ENCODE results near the gene BMP6.

The BMP6 gene

GRCh38 chr6:7731294-7731693, 5.4 kb downstream of the BMP6 start:
- peaks cover 37% of the 10 kb centered on the region for H3K4me1 ChIP-seq (ENCODE audit: control insufficient read depth, insufficient read depth, low read length)
- H3K36me3 ChIP-seq (ENCODE audit: insufficient read depth, low read length) = no peaks in the 10 kb centered on the region
- no peaks in the 10 kb centered on the region for H3K9me3 ChIP-seq (replicated peaks; ENCODE audit: low read length)
- no peak overlapping the region for H3K4me3 ChIP-seq (ENCODE audit: low read length)
- peaks cover 24% of the 10 kb centered on the region for H3K27me3 ChIP-seq (ENCODE audit: control insufficient read depth, insufficient read depth, low read length)
- no peak overlapping the region for H3K9ac ChIP-seq (ENCODE audit: low read depth, low read length)
- peak overlapping the region; percentile 45 for H3K4me2 ChIP-seq (ENCODE audit: low read length)

GRCh38 chr6:7732228-7732627, 6.3 kb downstream of the BMP6 start:
- Histone ChIP-seq H3K9ac (ENCODE audit: low read depth, low read length) (no peak overlapping the region), H3K36me3 (ENCODE audit: insufficient read depth, low read length) (no peaks in the 10 kb centered on the region), H3K27me3 (ENCODE audit: control insufficient read depth, insufficient read depth, low read length) (peaks cover 17% of the 10 kb centered on the region), H3K4me2 (ENCODE audit: low read length) (no peak overlapping the region), H3K9me3 (replicated peaks; ENCODE audit: low read length) (no peaks in the 10 kb centered on the region), H3K4me3 (ENCODE audit: low read length) (no peak overlapping the region), H3K4me1 (ENCODE audit: control insufficient read depth, insufficient read depth, low read length) (peaks cover 28% of the 10 kb centered on the region)

GRCh38 chr6:7734707-7735383, 8.9 kb downstream of the BMP6 start:
- H3K4me3 ChIP-seq (ENCODE audit: low read length) = no peak overlapping the region
- H3K4me1 ChIP-seq (ENCODE audit: control insufficient read depth, insufficient read depth, low read length) = peaks cover 13% of the 10 kb centered on the region
- peaks cover 17% of the 10 kb centered on the region for H3K27me3 ChIP-seq (ENCODE audit: control insufficient read depth, insufficient read depth, low read length)
- H3K9ac ChIP-seq (ENCODE audit: low read depth, low read length) = no peak overlapping the region
- H3K4me2 ChIP-seq (ENCODE audit: low read length) = no peak overlapping the region
- H3K36me3 ChIP-seq (ENCODE audit: insufficient read depth, low read length) = no peaks in the 10 kb centered on the region
- H3K9me3 ChIP-seq (replicated peaks; ENCODE audit: low read length) = no peaks in the 10 kb centered on the region

- H3K4me1 ChIP-seq (ENCODE audit: control insufficient read depth, insufficient read depth, low read length) = no peaks in the 10 kb centered on the region
- no peak overlapping the region for H3K4me3 ChIP-seq (ENCODE audit: low read length)
- H3K9ac ChIP-seq (ENCODE audit: low read depth, low read length) = no peak overlapping the region
- H3K36me3 ChIP-seq (ENCODE audit: insufficient read depth, low read length) = no peaks in the 10 kb centered on the region
- no peak overlapping the region for H3K4me2 ChIP-seq (ENCODE audit: low read length)
- H3K27me3 ChIP-seq (ENCODE audit: control insufficient read depth, insufficient read depth, low read length) = peaks cover 34% of the 10 kb centered on the region
- no peaks in the 10 kb centered on the region for H3K9me3 ChIP-seq (replicated peaks; ENCODE audit: low read length)
These were observed 11.2 kb downstream of the BMP6 start for GRCh38 chr6:7737106-7737505.

GRCh38 chr6:7737867-7738266, 12.0 kb downstream of the BMP6 start:
- H3K4me3 ChIP-seq (ENCODE audit: low read length) = no peak overlapping the region
- H3K9me3 ChIP-seq (replicated peaks; ENCODE audit: low read length) = no peaks in the 10 kb centered on the region
- peaks cover 41% of the 10 kb centered on the region for H3K27me3 ChIP-seq (ENCODE audit: control insufficient read depth, insufficient read depth, low read length)
- H3K9ac ChIP-seq (ENCODE audit: low read depth, low read length) = no peak overlapping the region
- no peak overlapping the region for H3K4me2 ChIP-seq (ENCODE audit: low read length)
- H3K36me3 ChIP-seq (ENCODE audit: insufficient read depth, low read length) = no peaks in the 10 kb centered on the region
- H3K4me1 ChIP-seq (ENCODE audit: control insufficient read depth, insufficient read depth, low read length) = no peaks in the 10 kb centered on the region

- Histone ChIP-seq H3K4me1 (ENCODE audit: control insufficient read depth, insufficient read depth, low read length) (no peaks in the 10 kb centered on the region), H3K27me3 (ENCODE audit: control insufficient read depth, insufficient read depth, low read length) (peaks cover 58% of the 10 kb centered on the region), H3K4me3 (ENCODE audit: low read length) (no peak overlapping the region), H3K9ac (ENCODE audit: low read depth, low read length) (no peak overlapping the region), H3K36me3 (ENCODE audit: insufficient read depth, low read length) (no peaks in the 10 kb centered on the region), H3K4me2 (ENCODE audit: low read length) (no peak overlapping the region), H3K9me3 (replicated peaks; ENCODE audit: low read length) (no peaks in the 10 kb centered on the region)
These were observed 16.4 kb downstream of the BMP6 start for GRCh38 chr6:7742223-7742785.

GRCh38 chr6:7745942-7746341, 20.0 kb downstream of the BMP6 start:
- Histone ChIP-seq H3K36me3 (ENCODE audit: insufficient read depth, low read length) (no peaks in the 10 kb centered on the region), H3K4me1 (ENCODE audit: control insufficient read depth, insufficient read depth, low read length) (no peaks in the 10 kb centered on the region), H3K9ac (ENCODE audit: low read depth, low read length) (no peak overlapping the region), H3K9me3 (replicated peaks; ENCODE audit: low read length) (no peaks in the 10 kb centered on the region), H3K27me3 (ENCODE audit: control insufficient read depth, insufficient read depth, low read length) (peaks cover 48% of the 10 kb centered on the region), H3K4me3 (ENCODE audit: low read length) (no peak overlapping the region), H3K4me2 (ENCODE audit: low read length) (no peak overlapping the region)

- no peaks in the 10 kb centered on the region for H3K9me3 ChIP-seq (replicated peaks; ENCODE audit: low read length)
- H3K4me3 ChIP-seq (ENCODE audit: low read length) = no peak overlapping the region
- peaks cover 44% of the 10 kb centered on the region for H3K27me3 ChIP-seq (ENCODE audit: control insufficient read depth, insufficient read depth, low read length)
These were observed 21.1 kb downstream of the BMP6 start for GRCh38 chr6:7747016-7747415.

GRCh38 chr6:7747433-7747832, 21.5 kb downstream of the BMP6 start:
- Histone ChIP-seq H3K9ac (ENCODE audit: low read depth, low read length) (no peak overlapping the region), H3K4me2 (ENCODE audit: low read length) (no peak overlapping the region), H3K9me3 (replicated peaks; ENCODE audit: low read length) (no peaks in the 10 kb centered on the region), H3K4me1 (ENCODE audit: control insufficient read depth, insufficient read depth, low read length) (no peaks in the 10 kb centered on the region), H3K36me3 (ENCODE audit: insufficient read depth, low read length) (no peaks in the 10 kb centered on the region), H3K27me3 (ENCODE audit: control insufficient read depth, insufficient read depth, low read length) (peaks cover 41% of the 10 kb centered on the region), H3K4me3 (ENCODE audit: low read length) (no peak overlapping the region)

More at GRCh38 chr6:7747016-7747415, 21.1 kb downstream of the BMP6 start:
- H3K4me1 ChIP-seq (ENCODE audit: control insufficient read depth, insufficient read depth, low read length) = no peaks in the 10 kb centered on the region
- H3K36me3 ChIP-seq (ENCODE audit: insufficient read depth, low read length) = no peaks in the 10 kb centered on the region
- no peak overlapping the region for H3K4me2 ChIP-seq (ENCODE audit: low read length)
- no peak overlapping the region for H3K9ac ChIP-seq (ENCODE audit: low read depth, low read length)

GRCh38 chr6:7747901-7748504, 22.1 kb downstream of the BMP6 start:
- H3K9me3 ChIP-seq (replicated peaks; ENCODE audit: low read length) = no peaks in the 10 kb centered on the region
- H3K4me1 ChIP-seq (ENCODE audit: control insufficient read depth, insufficient read depth, low read length) = no peaks in the 10 kb centered on the region
- H3K9ac ChIP-seq (ENCODE audit: low read depth, low read length) = no peak overlapping the region
- no peak overlapping the region for H3K4me3 ChIP-seq (ENCODE audit: low read length)
- H3K27me3 ChIP-seq (ENCODE audit: control insufficient read depth, insufficient read depth, low read length) = peaks cover 41% of the 10 kb centered on the region
- H3K4me2 ChIP-seq (ENCODE audit: low read length) = no peak overlapping the region
- H3K36me3 ChIP-seq (ENCODE audit: insufficient read depth, low read length) = no peaks in the 10 kb centered on the region

GRCh38 chr6:7749478-7749877, 23.6 kb downstream of the BMP6 start:
- H3K9ac ChIP-seq (ENCODE audit: low read depth, low read length) = no peak overlapping the region
- H3K27me3 ChIP-seq (ENCODE audit: control insufficient read depth, insufficient read depth, low read length) = peaks cover 36% of the 10 kb centered on the region
- H3K4me1 ChIP-seq (ENCODE audit: control insufficient read depth, insufficient read depth, low read length) = no peaks in the 10 kb centered on the region
- no peak overlapping the region for H3K4me2 ChIP-seq (ENCODE audit: low read length)
- H3K36me3 ChIP-seq (ENCODE audit: insufficient read depth, low read length) = no peaks in the 10 kb centered on the region
- H3K9me3 ChIP-seq (replicated peaks; ENCODE audit: low read length) = no peaks in the 10 kb centered on the region
- H3K4me3 ChIP-seq (ENCODE audit: low read length) = no peak overlapping the region

- Histone ChIP-seq H3K9me3 (replicated peaks; ENCODE audit: low read length) (no peaks in the 10 kb centered on the region), H3K9ac (ENCODE audit: low read depth, low read length) (no peak overlapping the region), H3K36me3 (ENCODE audit: insufficient read depth, low read length) (no peaks in the 10 kb centered on the region), H3K4me1 (ENCODE audit: control insufficient read depth, insufficient read depth, low read length) (no peaks in the 10 kb centered on the region), H3K27me3 (ENCODE audit: control insufficient read depth, insufficient read depth, low read length) (peaks cover 31% of the 10 kb centered on the region), H3K4me2 (ENCODE audit: low read length) (no peak overlapping the region), H3K4me3 (ENCODE audit: low read length) (no peak overlapping the region)
These were observed 24.3 kb downstream of the BMP6 start for GRCh38 chr6:7750197-7750596.
